Mononuclear cell (primary cell): Measurements from ENCODE around the gene RHOBTB1. TPM values are rescaled to one million over a fixed set of nuclear protein-coding genes. Genes with fewer than 3 reads are reported as not detected.
"Not testable (repeated sequence)": the region's sequence is repeated elsewhere in the genome, so short reads cannot be mapped to it uniquely, and the experiment has no call there.

Source experiments
- H3K27me3 ChIP-seq: 2 replicates; pipeline ENCODE4 v1.6.0; 2011; ENCODE audit warnings: low read length, control low read depth; ENCODE audit not compliant: insufficient read depth
- H3K4me1 ChIP-seq: 2 replicates; pipeline ENCODE4 v1.5.1; 2011; ENCODE audit warnings: mild to moderate bottlenecking, low read length, control low read depth; ENCODE audit not compliant: insufficient read depth
- H3K4me3 ChIP-seq: 2 replicates; pipeline ENCODE4 v1.5.1; 2011; ENCODE audit warnings: mild to moderate bottlenecking, low read length, moderate library complexity
- H3K9me3 ChIP-seq: 2 replicates; pipeline ENCODE4 v1.5.1; 2011; ENCODE audit warnings: low read depth, mild to moderate bottlenecking, control low read depth, low read length
- total RNA-seq: library from RNA; depleted of rRNA; stranded (reverse); fragments of >200 nt; gene quantifications from one replicate; pipeline ENCODE4 v1.2.3, GENCODE V29; 2012

Gene RHOBTB1
- total RNA-seq, 1 donor: 4.1 TPM

- H3K27me3 ChIP-seq: no peaks in the 10 kb centered on the region
- no peaks in the 10 kb centered on the region for H3K9me3 ChIP-seq
- peaks cover 6% of the 10 kb centered on the region for H3K4me1 ChIP-seq
- no peak overlapping the region for H3K4me3 ChIP-seq
These were observed 35.1 kb downstream of the RHOBTB1 start for GRCh38 chr10:60908896-60909295.

- no peaks in the 10 kb centered on the region for H3K9me3 ChIP-seq
- H3K4me3 ChIP-seq: no peak overlapping the region
- H3K27me3 ChIP-seq: no peaks in the 10 kb centered on the region
- peaks cover 6% of the 10 kb centered on the region for H3K4me1 ChIP-seq
These were observed 36.0 kb downstream of the RHOBTB1 start for GRCh38 chr10:60908031-60908430.

- Histone ChIP-seq H3K9me3 (no peaks in the 10 kb centered on the region), H3K4me1 (peaks cover 6% of the 10 kb centered on the region), H3K4me3 (no peak overlapping the region), H3K27me3 (no peaks in the 10 kb centered on the region)
These were observed 36.7 kb downstream of the RHOBTB1 start for GRCh38 chr10:60907236-60907635.

- H3K9me3 ChIP-seq, H3K27me3 ChIP-seq, H3K4me1 ChIP-seq, H3K4me3 ChIP-seq: not testable (repeated sequence)
These were observed 37.2 kb downstream of the RHOBTB1 start for GRCh38 chr10:60906825-60907224.

- peaks cover 6% of the 10 kb centered on the region for H3K4me1 ChIP-seq
- no peaks in the 10 kb centered on the region for H3K27me3 ChIP-seq
- H3K9me3 ChIP-seq: no peaks in the 10 kb centered on the region
- H3K4me3 ChIP-seq: no peak overlapping the region
These were observed 37.6 kb downstream of the RHOBTB1 start for GRCh38 chr10:60906411-60906810.

GRCh38 chr10:60905580-60905979 is 38.4 kb downstream of the RHOBTB1 start:
- no peak overlapping the region for H3K4me3 ChIP-seq

GRCh38 chr10:60903096-60903495 is 40.9 kb downstream of the RHOBTB1 start:
- Histone ChIP-seq H3K4me3 (no peak overlapping the region), H3K4me1 (no peaks in the 10 kb centered on the region), H3K27me3 (no peaks in the 10 kb centered on the region), H3K9me3 (no peaks in the 10 kb centered on the region)

More at GRCh38 chr10:60905580-60905979, 38.4 kb downstream of the RHOBTB1 start:
- Histone ChIP-seq H3K4me1 (peaks cover 2% of the 10 kb centered on the region), H3K9me3 (no peaks in the 10 kb centered on the region), H3K27me3 (no peaks in the 10 kb centered on the region)

- H3K27me3 ChIP-seq: no peaks in the 10 kb centered on the region
- H3K9me3 ChIP-seq: no peaks in the 10 kb centered on the region
- H3K4me3 ChIP-seq: no peak overlapping the region
- H3K4me1 ChIP-seq: no peaks in the 10 kb centered on the region
These were observed 42.3 kb downstream of the RHOBTB1 start for GRCh38 chr10:60901561-60902235.

- no peaks in the 10 kb centered on the region for H3K27me3 ChIP-seq
- no peaks in the 10 kb centered on the region for H3K4me1 ChIP-seq
- no peaks in the 10 kb centered on the region for H3K9me3 ChIP-seq
- H3K4me3 ChIP-seq: no peak overlapping the region
These were observed 44.7 kb downstream of the RHOBTB1 start for GRCh38 chr10:60899266-60899665.

GRCh38 chr10:60898321-60898720 is 45.7 kb downstream of the RHOBTB1 start:
- H3K4me1 ChIP-seq: no peaks in the 10 kb centered on the region
- no peak overlapping the region for H3K4me3 ChIP-seq
- H3K9me3 ChIP-seq: no peaks in the 10 kb centered on the region
- H3K27me3 ChIP-seq: no peaks in the 10 kb centered on the region

GRCh38 chr10:60896810-60897209 is 47.2 kb downstream of the RHOBTB1 start:
- Histone ChIP-seq H3K4me3 (no peak overlapping the region), H3K9me3 (no peaks in the 10 kb centered on the region), H3K4me1 (no peaks in the 10 kb centered on the region), H3K27me3 (no peaks in the 10 kb centered on the region)

GRCh38 chr10:60896033-60896432 is 48.0 kb downstream of the RHOBTB1 start:
- Histone ChIP-seq H3K4me3 (no peak overlapping the region), H3K27me3 (no peaks in the 10 kb centered on the region), H3K4me1 (no peaks in the 10 kb centered on the region), H3K9me3 (no peaks in the 10 kb centered on the region)

- no peaks in the 10 kb centered on the region for H3K27me3 ChIP-seq
- H3K9me3 ChIP-seq: no peaks in the 10 kb centered on the region
- H3K4me3 ChIP-seq: no peak overlapping the region
- no peaks in the 10 kb centered on the region for H3K4me1 ChIP-seq
These were observed 49.2 kb downstream of the RHOBTB1 start for GRCh38 chr10:60894786-60895185.

- no peak overlapping the region for H3K4me3 ChIP-seq
- no peaks in the 10 kb centered on the region for H3K4me1 ChIP-seq
- no peaks in the 10 kb centered on the region for H3K9me3 ChIP-seq
- no peaks in the 10 kb centered on the region for H3K27me3 ChIP-seq
These were observed 50.8 kb downstream of the RHOBTB1 start for GRCh38 chr10:60893231-60893630.

GRCh38 chr10:60892571-60892970 is 51.4 kb downstream of the RHOBTB1 start:
- Histone ChIP-seq H3K4me3 (no peak overlapping the region), H3K9me3 (no peaks in the 10 kb centered on the region), H3K27me3 (no peaks in the 10 kb centered on the region), H3K4me1 (no peaks in the 10 kb centered on the region)

- Histone ChIP-seq H3K4me1 (no peaks in the 10 kb centered on the region), H3K4me3 (no peak overlapping the region), H3K27me3 (no peaks in the 10 kb centered on the region), H3K9me3 (no peaks in the 10 kb centered on the region)
These were observed 53.2 kb downstream of the RHOBTB1 start for GRCh38 chr10:60890811-60891210.
